CD4-positive, alpha-beta T cell (primary cell): ENCODE measurements around the gene TNS3. TPM values are rescaled to one million over a fixed set of nuclear protein-coding genes. Genes with fewer than 3 reads are reported as not detected.

Experiments used
- ATAC-seq: fragments of 200-7000 bp; cut with Tn5 transposase; one replicate; pipeline ENCODE4 v1.10.0; 2022; ENCODE audit warnings: mild to moderate bottlenecking; ENCODE audit not compliant: poor library complexity
- CTCF ChIA-PET: fragments of 350-600 bp; sonication (Branson Sonifier 250); formaldehyde crosslinking; loops from one replicate; lab custom pipeline; 2021; ENCODE audit warnings: antibody characterized with exemption, inconsistent platforms; lab: Charles Lee
- POLR2A ChIA-PET: fragments of 350-600 bp; sonication (Branson Sonifier 250); formaldehyde crosslinking; loops from one replicate; lab custom pipeline; 2021; ENCODE audit warnings: antibody characterized with exemption, inconsistent platforms; lab: Charles Lee
- DNase-seq, 14 experiments: peaks; one replicate each; pipeline ENCODE4 v3.0.0-alpha.2; 2013 to 2020; ENCODE audit warnings: mixed read lengths in 2 of 14
- H3K27ac ChIP-seq, 2 donors: one replicate each; pipeline versions ENCODE4 v1.5.1 to v1.7.0; 2013; ENCODE audit warnings: low read length in 2 of 2, low read depth in 1 of 2, mild to moderate bottlenecking in 1 of 2
- H3K27me3 ChIP-seq, 2 experiments: 1 replicate in 1 of 2; 2 replicates in 1 of 2; pipeline versions ENCODE4 v1.6.1 to v1.7.0; 2013; ENCODE audit warnings: low read length in 2 of 2, control low read depth in 1 of 2, mild to moderate bottlenecking in 1 of 2, moderate library complexity in 1 of 2; ENCODE audit not compliant: insufficient read depth in 2 of 2, control insufficient read depth in 1 of 2
- H3K36me3 ChIP-seq: one replicate; pipeline ENCODE4 v1.6.1; 2013; ENCODE audit warnings: low read length, control low read depth; ENCODE audit not compliant: insufficient read depth
- H3K4me1 ChIP-seq: one replicate; pipeline ENCODE4 v1.6.1; 2013; ENCODE audit warnings: low read length, control low read depth; ENCODE audit not compliant: insufficient read depth
- H3K4me3 ChIP-seq: one replicate; pipeline ENCODE4 v1.5.1; 2013; ENCODE audit warnings: mild to moderate bottlenecking, low read length, moderate library complexity
- H3K9me3 ChIP-seq, 2 experiments: 1 replicate in 1 of 2; 2 replicates in 1 of 2; pipeline versions ENCODE4 v1.6.1 to v1.7.0; 2013; ENCODE audit warnings: low read length in 2 of 2, mild to moderate bottlenecking in 2 of 2, control low read depth in 1 of 2, moderate library complexity in 1 of 2; ENCODE audit not compliant: control insufficient read depth in 1 of 2, insufficient read depth in 1 of 2
- H3K27ac Mint-ChIP-seq: one replicate; pipeline ENCODE4 v1.8.0; 2020; ENCODE audit warnings: mixed read lengths
- H3K27me3 Mint-ChIP-seq: one replicate; pipeline ENCODE4 v1.8.0; 2021; ENCODE audit warnings: mixed read lengths
- H3K36me3 Mint-ChIP-seq: one replicate; pipeline ENCODE4 v1.8.0; 2021; ENCODE audit warnings: low read depth, mixed read lengths
- H3K4me1 Mint-ChIP-seq: one replicate; pipeline ENCODE4 v1.8.0; 2021; ENCODE audit warnings: low read depth, mixed read lengths
- H3K4me3 Mint-ChIP-seq: one replicate; pipeline ENCODE4 v1.8.0; 2020; ENCODE audit warnings: mild to moderate bottlenecking, mixed read lengths
- H3K9me3 Mint-ChIP-seq: one replicate; pipeline ENCODE4 v1.8.0; 2020; ENCODE audit warnings: mixed read lengths
- intact Hi-C, 2 experiments: fragments of 100-400 bp; cut with DNase I in 1 of 2; cut with micrococcal nuclease in 1 of 2; formaldehyde crosslinking; loops; one replicate each; pipeline versions ENCODE4 v1.15.1 to v1.9.0; 2023 to 2025; cut with DNase I, micrococcal nuclease
- total RNA-seq, 174 experiments: library from RNA in 2 of 174; stranded (reverse) in 2 of 174; gene quantifications; one replicate each; pipeline ENCODE4 v1.2.3 and lab custom pipeline; 2021 to 2026
- TF ChIP-seq, protein P1 (sequence below): fragments of 200-600 bp; IDR thresholded peaks from one replicate; pipeline ENCODE4 v1.8.0; 2022; ENCODE audit warnings: antibody characterized with exemption, mild to moderate bottlenecking

The TNS3 gene
- total RNA-seq, 2 experiments from 2014 or later = 0.16 to 0.47 TPM

DNA sequence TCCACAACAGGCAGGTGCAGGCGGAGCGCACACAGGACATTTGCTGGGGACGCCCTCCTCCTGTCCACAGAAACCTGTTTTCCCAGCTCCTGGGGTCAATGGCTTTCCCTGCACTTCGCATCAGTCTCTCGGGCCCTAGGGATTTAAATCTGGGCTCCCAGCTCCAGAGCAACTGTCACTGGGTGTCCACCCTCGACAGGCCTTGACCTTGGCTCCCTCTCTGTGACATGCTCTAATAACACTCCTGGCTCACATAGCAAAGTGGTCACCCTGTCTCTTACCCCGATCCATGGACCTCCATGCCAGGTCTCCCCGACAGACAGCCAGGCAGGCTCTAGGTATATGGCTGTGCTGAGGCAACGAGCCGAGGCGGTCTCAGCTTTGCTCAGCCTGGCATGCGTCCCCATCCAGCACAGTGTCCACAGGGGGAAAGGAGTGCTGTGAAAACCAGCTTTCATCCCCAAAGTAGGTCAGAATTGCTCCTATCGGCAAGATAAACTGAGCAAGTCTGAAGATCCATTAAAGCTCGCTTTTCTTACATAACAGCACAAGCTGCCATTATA lies 195.6 kb downstream of the TNS3 start:
- peaks cover 0 to 20% of the 10 kb centered on the region in 2 experiments for H3K9me3 ChIP-seq
- no peak overlapping the region for H3K4me3 Mint-ChIP-seq
- CTCF ChIA-PET = no interaction called here
- intact Hi-C loops = no loop called here
- H3K27ac Mint-ChIP-seq = no peak overlapping the region
- H3K4me1 Mint-ChIP-seq = no peaks in the 10 kb centered on the region
- ATAC-seq = no peak
- no peaks in the 10 kb centered on the region for H3K36me3 Mint-ChIP-seq
- H3K27me3 Mint-ChIP-seq = peaks cover 6% of the 10 kb centered on the region
- no peaks in the 10 kb centered on the region for H3K4me1 ChIP-seq
- TF ChIP-seq, protein P1, sequence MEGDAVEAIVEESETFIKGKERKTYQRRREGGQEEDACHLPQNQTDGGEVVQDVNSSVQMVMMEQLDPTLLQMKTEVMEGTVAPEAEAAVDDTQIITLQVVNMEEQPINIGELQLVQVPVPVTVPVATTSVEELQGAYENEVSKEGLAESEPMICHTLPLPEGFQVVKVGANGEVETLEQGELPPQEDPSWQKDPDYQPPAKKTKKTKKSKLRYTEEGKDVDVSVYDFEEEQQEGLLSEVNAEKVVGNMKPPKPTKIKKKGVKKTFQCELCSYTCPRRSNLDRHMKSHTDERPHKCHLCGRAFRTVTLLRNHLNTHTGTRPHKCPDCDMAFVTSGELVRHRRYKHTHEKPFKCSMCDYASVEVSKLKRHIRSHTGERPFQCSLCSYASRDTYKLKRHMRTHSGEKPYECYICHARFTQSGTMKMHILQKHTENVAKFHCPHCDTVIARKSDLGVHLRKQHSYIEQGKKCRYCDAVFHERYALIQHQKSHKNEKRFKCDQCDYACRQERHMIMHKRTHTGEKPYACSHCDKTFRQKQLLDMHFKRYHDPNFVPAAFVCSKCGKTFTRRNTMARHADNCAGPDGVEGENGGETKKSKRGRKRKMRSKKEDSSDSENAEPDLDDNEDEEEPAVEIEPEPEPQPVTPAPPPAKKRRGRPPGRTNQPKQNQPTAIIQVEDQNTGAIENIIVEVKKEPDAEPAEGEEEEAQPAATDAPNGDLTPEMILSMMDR = no peak
- H3K27ac ChIP-seq = no peak overlapping the region
- H3K36me3 ChIP-seq = no peaks in the 10 kb centered on the region
- no peaks in the 10 kb centered on the region for H3K9me3 Mint-ChIP-seq
- H3K27me3 ChIP-seq = no peaks in the 10 kb centered on the region
- no peak for DNase-seq
- no peak overlapping the region for H3K4me3 ChIP-seq
- POLR2A ChIA-PET = no interaction called here

DNA sequence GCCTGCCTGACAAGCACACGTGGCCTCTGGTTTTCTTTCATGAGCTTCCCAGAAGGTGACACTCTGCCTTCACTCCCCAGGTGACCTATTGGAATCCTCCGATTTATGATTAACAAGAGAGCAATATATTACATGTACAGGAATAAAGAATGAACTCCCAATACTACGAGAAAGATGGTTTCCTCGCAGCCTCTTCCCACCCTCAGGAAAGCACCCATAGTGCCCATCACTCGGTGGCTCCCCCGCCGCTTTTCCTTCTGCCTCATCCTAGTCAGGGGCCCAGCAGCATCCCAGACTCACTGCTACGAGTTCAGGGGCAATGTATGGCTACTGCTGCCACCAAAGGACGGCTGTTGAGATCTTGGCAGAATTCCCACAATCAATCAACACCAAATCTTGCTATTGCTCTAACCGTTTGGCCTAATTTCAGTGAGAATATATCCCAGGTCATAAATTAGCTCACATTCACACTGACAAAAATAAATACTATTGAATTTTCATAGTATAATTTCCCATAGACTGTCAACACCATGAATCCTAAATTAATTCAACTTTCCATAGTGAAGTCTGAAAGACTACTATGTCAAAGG lies 196.3 kb downstream of the TNS3 start:
- TF ChIP-seq, protein P1 = no peak
- peaks cover 6% of the 10 kb centered on the region for H3K27me3 Mint-ChIP-seq

DNA sequence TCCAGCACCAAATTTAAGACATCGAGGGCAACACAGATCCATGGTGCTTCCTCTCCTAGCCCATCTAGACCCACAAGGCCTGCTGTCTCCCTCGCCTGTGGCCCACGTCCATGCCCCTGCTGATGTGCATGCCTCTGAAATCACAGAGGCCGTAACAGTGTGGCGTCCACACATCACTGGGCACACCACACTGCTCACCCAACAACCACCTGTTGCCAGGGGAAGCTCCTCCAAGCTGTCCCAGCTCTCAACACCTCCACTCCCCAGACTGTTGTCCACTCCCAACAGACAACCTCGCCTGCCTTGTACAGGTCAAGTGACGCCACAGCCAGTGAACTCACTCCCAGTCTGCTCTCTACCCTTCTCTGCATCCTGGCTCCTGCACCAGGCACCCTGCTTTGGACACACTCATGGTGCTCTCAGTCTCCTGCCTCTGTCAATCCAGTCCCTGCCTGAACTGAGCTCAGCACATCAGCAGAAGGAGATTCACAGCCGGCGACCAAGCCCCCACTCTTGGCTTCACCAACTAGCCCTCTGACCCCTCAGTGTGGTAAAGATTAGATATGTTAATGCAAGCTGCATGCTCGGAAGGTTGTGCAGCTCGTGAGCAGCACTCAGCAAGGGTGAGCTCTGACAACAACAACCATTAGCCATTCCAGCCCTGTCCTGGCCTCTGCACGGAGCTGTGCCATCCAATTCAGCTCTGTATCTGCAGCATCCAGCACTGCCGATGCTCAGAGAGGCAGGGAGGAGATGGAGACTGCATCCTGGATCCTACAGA lies 197.0 kb downstream of the TNS3 start:
- Histone ChIP-seq H3K36me3 (no peaks in the 10 kb centered on the region), H3K4me1 (no peaks in the 10 kb centered on the region), H3K27me3 (no peaks in the 10 kb centered on the region), H3K27ac (no peak overlapping the region), H3K4me3 (no peak overlapping the region), H3K9me3 (peaks cover 0 to 15% of the 10 kb centered on the region in 2 experiments)
- CTCF ChIA-PET = no interaction called here
- Mint-ChIP-seq H3K4me3 (no peak overlapping the region), H3K9me3 (no peaks in the 10 kb centered on the region), H3K27me3 (peaks cover 6% of the 10 kb centered on the region), H3K36me3 (no peaks in the 10 kb centered on the region), H3K4me1 (no peaks in the 10 kb centered on the region), H3K27ac (no peak overlapping the region)
- POLR2A ChIA-PET = no interaction called here
- intact Hi-C loops = no loop called here
- ATAC-seq (no peak), DNase-seq (no peak)
- TF ChIP-seq, protein P1 = no peak

More for the DNA sequence above, 196.3 kb downstream of the TNS3 start:
- CTCF ChIA-PET = no interaction called here
- intact Hi-C loops = no loop called here
- no peak overlapping the region for H3K27ac Mint-ChIP-seq
- POLR2A ChIA-PET = no interaction called here
- DNase-seq (no peak), ATAC-seq (no peak)
- Histone ChIP-seq H3K27me3 (no peaks in the 10 kb centered on the region), H3K9me3 (peaks cover 0 to 16% of the 10 kb centered on the region in 2 experiments), H3K4me3 (no peak overlapping the region), H3K27ac (no peak overlapping the region), H3K36me3 (no peaks in the 10 kb centered on the region), H3K4me1 (no peaks in the 10 kb centered on the region)
- no peaks in the 10 kb centered on the region for H3K36me3 Mint-ChIP-seq
- no peaks in the 10 kb centered on the region for H3K4me1 Mint-ChIP-seq
- no peaks in the 10 kb centered on the region for H3K9me3 Mint-ChIP-seq
- H3K4me3 Mint-ChIP-seq = no peak overlapping the region
